ENCODE measurements around the gene MAP4. TPM values are rescaled to one million over a fixed set of nuclear protein-coding genes. Genes with fewer than 3 reads are reported as not detected.
"Not testable (repeated sequence)": the region's sequence is repeated elsewhere in the genome, so short reads cannot be mapped to it uniquely, and the experiment has no call there.

Gene MAP4
- polyA plus RNA-seq (ENCODE audit: insufficient read length in 3 of 3), result 100 to 1,000 TPM; 174 to 176 (median 175) TPM
- long read RNA-seq, donor 1, full-length matches to known transcripts, result 1 of 20 reads
- long read RNA-seq, donor 1, partial matches to known transcripts, result 19 of 20 reads
- long read RNA-seq, donor 1, other reads (novel, unspliced or antisense), result 0 of 20 reads
- long read RNA-seq, donor 2, full-length matches to known transcripts, result 5 of 27 reads
- long read RNA-seq, donor 2, partial matches to known transcripts, result 22 of 27 reads
- long read RNA-seq, donor 2, other reads (novel, unspliced or antisense), result 0 of 27 reads
- long read RNA-seq, donor 3, full-length matches to known transcripts, result 2 of 35 reads
- long read RNA-seq, donor 3, partial matches to known transcripts, result 33 of 35 reads
- long read RNA-seq, donor 3, other reads (novel, unspliced or antisense), result 0 of 35 reads
- long read RNA-seq, donor 4, full-length matches to known transcripts, result 1 of 21 reads
- long read RNA-seq, donor 4, partial matches to known transcripts, result 20 of 21 reads
- long read RNA-seq, donor 4, other reads (novel, unspliced or antisense), result 0 of 21 reads
- long read RNA-seq, donor 5, partial matches to known transcripts, result 13 of 14 reads
- long read RNA-seq, donor 5, other reads (novel, unspliced or antisense), result 0 of 14 reads
- long read RNA-seq, donor 6, full-length matches to known transcripts, result 2 of 36 reads
- long read RNA-seq, donor 6, partial matches to known transcripts, result 34 of 36 reads
- long read RNA-seq, donor 6, other reads (novel, unspliced or antisense), result 0 of 36 reads
- long read RNA-seq, donor 7, partial matches to known transcripts, result 74 of 75 reads
- long read RNA-seq, donor 7, other reads (novel, unspliced or antisense), result 0 of 75 reads
- long read RNA-seq, donor 8, partial matches to known transcripts, result 22 of 23 reads
- long read RNA-seq, donor 8, other reads (novel, unspliced or antisense), result 0 of 23 reads
- long read RNA-seq, donor 9, full-length matches to known transcripts, result 2 of 49 reads
- long read RNA-seq, donor 9, partial matches to known transcripts, result 47 of 49 reads
- long read RNA-seq, donor 9, other reads (novel, unspliced or antisense), result 0 of 49 reads
- long read RNA-seq, donor 10, full-length matches to known transcripts, result 4 of 103 reads
- long read RNA-seq, donor 10, partial matches to known transcripts, result 99 of 103 reads
- long read RNA-seq, donor 10, other reads (novel, unspliced or antisense), result 0 of 103 reads
- long read RNA-seq, donor 11, partial matches to known transcripts, result 59 of 61 reads
- long read RNA-seq, donor 11, other reads (novel, unspliced or antisense), result 0 of 61 reads
- long read RNA-seq, donor 12, full-length matches to known transcripts, result 5 of 50 reads
- long read RNA-seq, donor 12, partial matches to known transcripts, result 45 of 50 reads
- long read RNA-seq, donor 12, other reads (novel, unspliced or antisense), result 0 of 50 reads
- long read RNA-seq, donor 13, partial matches to known transcripts, result 86 of 86 reads
- long read RNA-seq, donor 13, other reads (novel, unspliced or antisense), result 0 of 86 reads
- long read RNA-seq, donor 14, result 0 reads
- long read RNA-seq, donor 15, full-length matches to known transcripts, result 3 of 44 reads
- long read RNA-seq, donor 15, partial matches to known transcripts, result 41 of 44 reads
- long read RNA-seq, donor 15, other reads (novel, unspliced or antisense), result 0 of 44 reads
- long read RNA-seq, donor 16, full-length matches to known transcripts, result 2 of 67 reads
- long read RNA-seq, donor 16, partial matches to known transcripts, result 65 of 67 reads
- long read RNA-seq, donor 16, other reads (novel, unspliced or antisense), result 0 of 67 reads

- no peak for DNase-seq
Measured at GRCh38 chr3:48016301-48016973, at the start of gene MAP4. MAP4 (minus strand) TSS chr3:48016416; CDS start chr3:47998860, 17,556 bp downstream.

- no peak for DNase-seq
Measured at GRCh38 chr3:48065035-48065434, 48.8 kb upstream of the MAP4 start.

GRCh38 chr3:48064292-48064829, 48.1 kb upstream of the MAP4 start:
- no peak for DNase-seq

- DNase-seq, result not testable (repeated sequence)
Measured at GRCh38 chr3:48061586-48061985, 45.4 kb upstream of the MAP4 start.

- DNase-seq, result no peak
Measured at GRCh38 chr3:48058091-48058490, 41.9 kb upstream of the MAP4 start.

GRCh38 chr3:48057521-48057920, 41.3 kb upstream of the MAP4 start:
- DNase-seq, result no peak

DNA sequence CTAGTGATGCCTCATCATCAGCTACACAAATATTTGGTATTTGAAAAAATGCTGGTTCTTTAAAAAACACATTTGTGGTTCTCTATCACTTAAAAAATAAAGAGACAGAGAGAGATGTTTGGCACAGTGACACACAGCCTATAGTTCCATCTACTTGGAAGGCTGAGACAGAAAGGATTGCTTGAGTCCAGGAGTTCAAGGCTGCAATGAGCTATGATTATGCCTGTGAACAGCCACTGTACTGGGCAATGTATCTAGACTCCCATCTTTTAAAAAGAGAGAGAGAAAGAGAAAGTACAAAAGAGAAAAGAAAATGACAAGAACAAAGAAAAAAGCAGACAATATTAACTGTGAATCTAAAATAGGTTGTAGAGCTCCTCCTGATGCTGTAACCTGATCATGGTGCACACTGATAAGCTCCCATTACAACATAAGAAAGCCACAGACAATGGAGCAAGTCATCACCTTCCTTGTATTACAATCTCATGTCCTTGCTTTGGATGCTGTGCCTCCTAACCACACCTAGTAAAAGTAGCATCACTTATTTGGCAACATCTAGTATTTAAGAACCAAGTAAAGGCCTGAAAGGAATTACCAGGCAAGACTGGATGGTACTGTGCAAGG, 31.7 kb upstream of the MAP4 start:
- DNase-seq, result no peak

- no peak for DNase-seq
Measured at GRCh38 chr3:48042071-48042760, 26.0 kb upstream of the MAP4 start.

- no peak for DNase-seq
Measured at GRCh38 chr3:48039487-48040190, 23.4 kb upstream of the MAP4 start.

DNA sequence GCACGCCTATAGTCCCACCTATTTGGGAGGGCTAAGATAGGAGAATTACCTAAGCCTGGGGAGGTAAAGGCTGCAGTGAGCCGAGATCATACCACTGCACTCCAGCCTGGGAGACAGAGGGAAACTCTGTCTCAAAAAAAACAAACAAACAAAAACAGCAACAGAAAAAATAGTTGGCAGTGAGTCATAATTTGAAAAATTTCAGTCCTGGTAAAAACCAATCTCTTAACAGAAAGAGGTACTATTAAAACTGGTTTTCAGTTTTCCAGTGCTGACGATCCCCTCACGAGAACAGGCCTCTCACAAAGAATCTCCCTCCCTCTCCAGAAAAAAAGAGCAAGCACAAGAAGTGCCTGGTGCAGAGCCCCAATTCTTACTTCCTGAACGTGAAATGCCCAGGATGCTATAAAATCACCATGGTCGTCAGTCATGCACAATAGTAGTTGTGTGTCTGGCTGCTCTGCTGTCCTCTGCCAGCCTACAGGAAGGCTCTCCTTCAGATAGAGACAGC, 22.8 kb upstream of the MAP4 start:
- no peak for DNase-seq

DNA sequence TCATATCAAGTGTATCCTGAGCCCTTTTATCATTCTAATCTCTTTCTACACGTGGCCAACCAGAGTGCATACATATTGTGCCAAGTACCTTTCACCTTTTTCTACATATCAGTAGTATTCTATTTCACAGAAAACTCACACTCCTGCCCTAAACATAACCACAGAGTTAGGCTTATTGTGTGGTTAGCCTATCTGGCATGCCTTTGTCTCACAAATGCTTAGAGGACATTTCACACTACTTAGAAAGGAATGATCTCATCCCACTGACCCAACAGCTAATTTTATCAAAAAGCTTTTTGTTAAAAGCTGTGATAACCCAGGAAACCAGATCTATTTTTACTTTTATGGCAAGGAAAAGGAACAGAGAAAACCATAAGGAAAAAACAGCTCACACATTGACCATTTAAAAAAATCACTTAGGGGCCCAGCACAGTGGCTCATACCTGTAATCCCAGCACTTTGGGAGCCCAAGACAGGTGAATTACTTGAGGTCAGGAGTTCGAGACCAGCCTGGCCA, 17.8 kb upstream of the MAP4 start:
- no peak for DNase-seq

GRCh38 chr3:48030188-48030587, 14.0 kb upstream of the MAP4 start:
- DNase-seq, result no peak

GRCh38 chr3:48026951-48027908, 11.0 kb upstream of the MAP4 start:
- DNase-seq, result no peak

DNA sequence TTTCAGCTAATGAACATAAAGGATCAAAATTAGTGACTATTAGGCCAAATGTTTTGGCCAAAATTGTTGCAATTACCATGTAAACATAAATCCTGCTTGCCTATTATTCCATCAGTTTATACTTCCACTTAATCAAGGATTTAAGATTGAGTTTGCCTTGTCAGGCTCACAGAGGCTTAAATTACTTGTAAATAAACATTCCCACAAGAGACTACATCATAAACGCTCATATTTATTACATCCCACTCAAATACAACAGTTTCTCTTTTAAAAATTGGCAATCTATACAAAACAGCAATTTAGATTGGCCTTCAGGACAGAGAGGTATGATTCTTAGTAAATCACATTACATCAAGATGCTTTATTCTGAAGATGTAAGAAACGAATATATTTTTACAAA, 9.9 kb upstream of the MAP4 start:
- no peak for DNase-seq

DNA sequence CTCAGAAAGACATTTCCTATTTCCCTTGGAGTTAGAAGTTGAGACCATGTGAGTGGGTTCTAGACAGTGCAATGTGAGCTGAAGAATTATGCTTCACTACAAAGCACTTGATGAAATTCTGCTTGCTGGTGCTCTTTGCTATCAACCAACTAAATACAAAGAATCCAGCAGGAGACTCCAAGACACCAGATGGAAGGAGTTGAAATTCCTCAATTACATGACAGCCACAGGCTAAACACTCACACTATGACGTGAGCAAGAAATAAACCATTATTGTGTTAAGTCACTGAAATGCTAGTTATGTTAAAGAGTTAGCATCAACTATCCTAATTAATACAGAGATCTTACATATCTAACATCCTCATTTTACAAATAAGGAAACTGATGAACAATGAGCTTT, 8.2 kb upstream of the MAP4 start:
- no peak for DNase-seq

GRCh38 chr3:48023377-48023776, 7.2 kb upstream of the MAP4 start:
- no peak for DNase-seq

- DNase-seq, result no peak
Measured at GRCh38 chr3:48022178-48022577, 6.0 kb upstream of the MAP4 start.
